ENCODE measurements around the gene ZBP1.

ZBP1 gene

GRCh38 chr20:57591289-57592229 is 28.7 kb downstream of the ZBP1 start:
- TF ChIP-seq RAD21 (IDR thresholded peaks at IDR 0.05; ENCODE audit: low read depth), result no peak
- TF ChIP-seq TAF1 (IDR thresholded peaks at IDR 0.05; ENCODE audit: low read depth), result no peak
- no peak for TF ChIP-seq CREB1 (IDR thresholded peaks at IDR 0.05; ENCODE audit: low read depth)
- no peak for TF ChIP-seq MAX (IDR thresholded peaks at IDR 0.05)
- TF ChIP-seq ZBTB7A (IDR thresholded peaks at IDR 0.05; ENCODE audit: low read depth), result no peak
- TF ChIP-seq USF1 (IDR thresholded peaks at IDR 0.05), result no peak
- no peak for TF ChIP-seq YY1 (IDR thresholded peaks at IDR 0.05; ENCODE audit: low read depth)
- no peak for TF ChIP-seq NFIC (IDR thresholded peaks at IDR 0.05)
- TF ChIP-seq REST (IDR thresholded peaks at IDR 0.05; ENCODE audit: low read depth), result no peak
- TF ChIP-seq CEBPB (IDR thresholded peaks at IDR 0.05), result no peak
- no peak for TF ChIP-seq EGR1 (IDR thresholded peaks at IDR 0.05)
- no peak for TF ChIP-seq FOXM1 (IDR thresholded peaks at IDR 0.05; ENCODE audit: borderline replicate concordance, low read depth)
- TF ChIP-seq TEAD4 (IDR thresholded peaks at IDR 0.05), result no peak

- TF ChIP-seq YY1 (IDR thresholded peaks at IDR 0.05; ENCODE audit: low read depth), result no peak
- TF ChIP-seq RAD21 (IDR thresholded peaks at IDR 0.05; ENCODE audit: low read depth), result no peak
- no peak for TF ChIP-seq EP300 (IDR thresholded peaks at IDR 0.05; ENCODE audit: borderline replicate concordance)
- no peak for TF ChIP-seq TEAD4 (IDR thresholded peaks at IDR 0.05)
- no peak for TF ChIP-seq CEBPB (IDR thresholded peaks at IDR 0.05)
- no peak for TF ChIP-seq MAX (IDR thresholded peaks at IDR 0.05)
- no peak for TF ChIP-seq NFIC (IDR thresholded peaks at IDR 0.05)
These were observed 29.5 kb downstream of the ZBP1 start for GRCh38 chr20:57590485-57591288.

- TF ChIP-seq ZBTB7A (IDR thresholded peaks at IDR 0.05; ENCODE audit: low read depth) (no peak), TAF1 (IDR thresholded peaks at IDR 0.05; ENCODE audit: low read depth) (no peak), CEBPB (IDR thresholded peaks at IDR 0.05) (no peak), USF1 (IDR thresholded peaks at IDR 0.05) (no peak), CREB1 (IDR thresholded peaks at IDR 0.05; ENCODE audit: low read depth) (no peak), REST (IDR thresholded peaks at IDR 0.05; ENCODE audit: low read depth) (no peak), EP300 (IDR thresholded peaks at IDR 0.05; ENCODE audit: borderline replicate concordance) (no peak), EGR1 (IDR thresholded peaks at IDR 0.05) (no peak), MAX (IDR thresholded peaks at IDR 0.05) (no peak), FOXM1 (IDR thresholded peaks at IDR 0.05; ENCODE audit: borderline replicate concordance, low read depth) (no peak), NFIC (IDR thresholded peaks at IDR 0.05) (no peak), RAD21 (IDR thresholded peaks at IDR 0.05; ENCODE audit: low read depth) (no peak), YY1 (IDR thresholded peaks at IDR 0.05; ENCODE audit: low read depth) (no peak), TEAD4 (IDR thresholded peaks at IDR 0.05) (no peak), TCF12 (IDR thresholded peaks at IDR 0.05; ENCODE audit: low read depth) (no peak)
These were observed 30.3 kb downstream of the ZBP1 start for GRCh38 chr20:57589728-57590484.

- TF ChIP-seq NFIC (IDR thresholded peaks at IDR 0.05) (no peak), RAD21 (IDR thresholded peaks at IDR 0.05; ENCODE audit: low read depth) (no peak), MAX (IDR thresholded peaks at IDR 0.05) (no peak), REST (IDR thresholded peaks at IDR 0.05; ENCODE audit: low read depth) (no peak), CREB1 (IDR thresholded peaks at IDR 0.05; ENCODE audit: low read depth) (no peak), TCF12 (IDR thresholded peaks at IDR 0.05; ENCODE audit: low read depth) (no peak), TEAD4 (IDR thresholded peaks at IDR 0.05) (no peak), FOXM1 (IDR thresholded peaks at IDR 0.05; ENCODE audit: borderline replicate concordance, low read depth) (no peak), EGR1 (IDR thresholded peaks at IDR 0.05) (no peak), YY1 (IDR thresholded peaks at IDR 0.05; ENCODE audit: low read depth) (no peak), CEBPB (IDR thresholded peaks at IDR 0.05) (no peak), EP300 (IDR thresholded peaks at IDR 0.05; ENCODE audit: borderline replicate concordance) (no peak), USF1 (IDR thresholded peaks at IDR 0.05) (no peak)
These were observed 31.0 kb downstream of the ZBP1 start for GRCh38 chr20:57589123-57589727.
